LNCaP clone FGC (cell line): ENCODE results near the gene BDNF.
"Not testable (repeated sequence)": the region's sequence is repeated elsewhere in the genome, so short reads cannot be mapped to it uniquely, and the experiment has no call there.

Experiments used
- DNase-seq: peaks from one replicate; pipeline ENCODE4 v3.0.0-alpha.2; 2011; ENCODE audit warnings: low read depth
- H3K4me3 ChIP-seq: 2 replicates; pipeline ENCODE4 v1.5.1; 2011; ENCODE audit warnings: mild to moderate bottlenecking, low read depth, low read length, control low read depth
- CTCF ChIP-seq: IDR thresholded peaks from 2 replicates; pipeline ENCODE4 v1.5.1; 2012; ENCODE audit warnings: mild to moderate bottlenecking; ENCODE audit not compliant: control insufficient read depth, insufficient read depth; ENCODE audit errors: extremely low read depth

Gene BDNF

DNA sequence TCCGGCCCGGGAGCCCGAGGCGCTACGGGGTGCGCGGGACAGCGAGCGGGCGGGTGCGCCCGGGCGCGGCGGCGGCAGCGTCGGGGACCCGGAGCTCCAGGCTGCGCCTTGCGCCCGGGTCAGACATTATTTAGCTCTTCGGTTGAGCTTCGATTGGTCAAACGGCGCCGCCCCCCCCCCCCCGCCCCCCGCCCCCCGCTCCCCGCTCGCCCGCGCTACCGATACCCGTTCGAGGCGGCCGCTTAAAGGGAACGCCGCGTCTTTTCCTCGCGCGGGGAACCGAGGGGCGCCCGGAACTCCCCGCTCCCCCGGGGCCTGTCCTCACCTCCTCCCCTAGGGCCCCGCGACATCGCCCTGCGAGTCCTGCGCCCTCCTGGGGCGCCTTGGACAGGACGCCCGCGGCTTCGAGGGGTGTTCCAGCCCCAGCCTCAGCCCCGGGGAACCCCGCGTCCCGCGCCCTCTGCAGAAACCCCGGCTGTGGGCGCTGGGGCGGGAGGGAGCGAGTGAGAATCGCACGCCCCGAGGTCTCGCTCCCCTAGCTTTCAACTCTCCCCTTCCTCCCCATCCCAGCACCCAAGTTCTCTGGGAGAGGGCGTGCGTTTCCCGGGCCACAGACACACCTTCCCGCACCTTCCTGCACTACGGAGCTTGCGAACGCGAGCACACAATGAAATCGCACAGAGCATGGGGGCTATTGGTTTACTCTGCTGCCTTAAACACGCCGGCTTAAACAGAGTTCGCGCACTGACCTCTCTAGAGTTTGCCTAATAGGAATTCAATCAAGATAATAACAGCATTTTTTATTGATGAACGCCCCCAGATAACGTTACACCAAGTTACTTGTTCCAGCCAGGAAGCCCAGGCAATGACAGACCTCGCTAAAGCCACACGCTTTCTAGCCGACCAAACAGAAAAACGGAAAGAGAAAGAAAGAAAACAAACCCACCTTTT, at the start of gene BDNF:
Gene BDNF, minus strand, starts transcription at position 105 of the 951 bp plus-strand sequence. CDS start 41,891 bp downstream, outside the sequence.
- no peak within 1 kb of the TSS for H3K4me3 ChIP-seq
- no peak for TF ChIP-seq CTCF
- DNase-seq: no peak

DNA sequence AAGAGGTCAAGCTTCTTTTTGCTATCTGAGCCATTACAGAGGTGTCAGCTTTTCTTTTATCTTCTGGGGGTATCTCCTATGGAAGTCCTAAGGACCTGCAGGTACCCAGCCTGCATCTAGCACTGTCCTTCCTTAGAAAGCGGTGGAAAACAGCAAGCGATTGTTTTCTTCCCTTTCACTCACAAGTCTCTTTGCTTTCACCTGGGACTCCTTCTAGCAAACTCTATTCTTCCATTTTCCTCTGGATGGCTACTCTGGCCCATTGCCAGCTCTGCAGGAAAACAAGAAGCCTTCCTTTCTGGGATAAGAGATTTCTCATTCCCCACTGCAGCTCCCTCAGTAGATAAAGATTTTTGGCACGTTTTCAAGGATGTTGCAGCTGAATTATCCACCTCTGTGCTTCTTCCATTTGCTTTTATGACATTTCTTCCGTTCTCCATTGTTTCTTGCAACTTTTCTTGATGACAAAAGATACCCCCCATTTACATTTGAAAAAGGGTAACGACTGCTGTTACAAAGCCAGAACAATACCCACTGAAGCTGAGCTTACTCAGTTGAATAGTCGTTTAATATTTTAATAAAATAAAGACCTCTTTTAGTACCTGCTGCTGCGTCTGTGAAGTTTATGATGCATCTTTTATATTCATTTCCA, 40.2 kb upstream of the BDNF start:
- DNase-seq: no peak
- no peak overlapping the region for H3K4me3 ChIP-seq
- no peak for TF ChIP-seq CTCF

DNA sequence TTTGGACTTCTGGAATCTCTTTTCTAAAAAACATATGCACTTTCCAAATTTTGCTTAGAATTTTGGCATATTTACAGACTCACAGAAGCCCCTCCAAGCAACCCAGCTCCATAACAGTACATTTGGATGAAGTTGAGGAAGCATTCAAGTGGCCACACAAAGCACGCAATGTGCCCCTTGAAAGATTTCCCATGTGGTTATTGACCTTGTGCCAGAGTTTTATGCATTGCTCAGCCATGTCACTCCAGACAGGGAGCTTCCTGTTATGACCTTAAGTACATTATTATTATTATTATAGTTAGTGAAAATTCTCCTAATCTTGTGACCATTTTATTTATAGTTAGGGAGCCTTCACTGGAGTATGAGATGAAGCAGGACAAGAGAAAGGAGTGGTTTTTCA, 35.0 kb upstream of the BDNF start:
- H3K4me3 ChIP-seq: no peak overlapping the region
- DNase-seq: no peak
- TF ChIP-seq CTCF: no peak

DNA sequence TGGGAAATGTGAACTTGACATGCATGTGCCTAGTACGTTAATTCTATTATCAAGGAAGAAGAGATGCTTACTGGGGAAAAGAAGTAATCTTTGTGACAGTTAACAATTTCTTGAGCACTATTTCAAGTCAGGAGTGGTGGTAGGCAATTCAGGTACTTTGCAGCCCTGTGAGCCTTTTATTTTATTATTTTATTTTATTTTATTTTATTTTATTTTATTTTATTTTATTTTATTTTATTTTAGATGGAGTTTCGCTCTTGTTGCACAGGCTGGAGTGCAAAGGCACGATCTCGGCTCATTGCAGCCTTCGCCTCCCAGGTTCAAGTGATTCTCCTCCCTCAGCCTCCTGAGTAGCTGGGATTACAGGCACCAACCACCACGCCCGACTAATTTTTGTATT, 31.5 kb upstream of the BDNF start:
- not testable (repeated sequence) for H3K4me3 ChIP-seq, DNase-seq

- H3K4me3 ChIP-seq: no peak overlapping the region
- DNase-seq: no peak
- TF ChIP-seq CTCF: no peak
These were observed 26.7 kb upstream of the BDNF start for GRCh38 chr11:27726981-27727380.

DNA sequence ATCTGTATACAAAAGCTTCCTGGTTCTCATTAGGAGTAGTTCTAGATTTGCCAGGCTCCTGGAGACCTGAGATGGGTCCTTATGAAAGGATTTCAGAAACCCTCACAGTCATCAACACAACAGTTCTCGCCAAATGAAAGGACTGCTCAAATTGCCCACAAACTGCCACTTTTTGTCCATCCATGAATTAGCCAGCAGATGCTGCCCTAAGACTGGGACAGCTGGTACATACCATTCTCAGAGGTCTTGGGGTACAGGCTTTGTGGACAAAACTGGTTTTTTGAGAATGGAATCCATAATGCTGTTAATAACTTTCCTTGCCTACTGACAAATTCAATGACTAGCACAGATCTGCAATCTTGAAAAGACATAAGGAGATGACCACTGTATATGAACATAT, 23.4 kb upstream of the BDNF start:
- TF ChIP-seq CTCF: no peak
- no peak for DNase-seq
- H3K4me3 ChIP-seq: no peak overlapping the region

GRCh38 chr11:27722953-27723344, 22.7 kb upstream of the BDNF start:
- H3K4me3 ChIP-seq: no peak overlapping the region
- no peak for TF ChIP-seq CTCF
- DNase-seq: no peak
